G401.6 (cell line): ENCODE results near the gene POLRMT.
"Not testable (repeated sequence)": the region's sequence is repeated elsewhere in the genome, so short reads cannot be mapped to it uniquely, and the experiment has no call there.

ENCODE experiments used
- FAIRE-seq: peaks from 2 replicates; lab custom pipeline; 2012; peaks lifted over from hg19 to GRCh38; lab: Jason Lieb, UNC

The POLRMT gene

DNA sequence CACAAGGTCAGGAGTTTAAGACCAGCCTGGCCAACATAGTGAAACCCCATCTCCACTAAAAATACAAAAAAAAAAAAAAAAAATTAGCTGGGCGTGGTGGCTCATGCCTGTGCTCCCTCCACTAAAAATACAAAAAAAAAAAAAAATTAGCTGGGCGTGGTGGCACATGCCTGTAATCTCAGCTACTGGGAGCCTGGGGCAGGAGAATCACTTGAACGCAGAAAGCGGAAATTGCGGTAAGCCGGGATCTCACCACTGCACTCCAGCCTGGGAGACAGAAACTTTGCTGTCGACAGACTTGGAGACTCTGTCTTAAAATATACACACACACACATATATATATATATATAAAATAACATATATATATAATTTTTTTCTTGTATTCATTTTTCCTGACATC, 6.8 kb downstream of the POLRMT start:
- FAIRE-seq: not testable (repeated sequence)

DNA sequence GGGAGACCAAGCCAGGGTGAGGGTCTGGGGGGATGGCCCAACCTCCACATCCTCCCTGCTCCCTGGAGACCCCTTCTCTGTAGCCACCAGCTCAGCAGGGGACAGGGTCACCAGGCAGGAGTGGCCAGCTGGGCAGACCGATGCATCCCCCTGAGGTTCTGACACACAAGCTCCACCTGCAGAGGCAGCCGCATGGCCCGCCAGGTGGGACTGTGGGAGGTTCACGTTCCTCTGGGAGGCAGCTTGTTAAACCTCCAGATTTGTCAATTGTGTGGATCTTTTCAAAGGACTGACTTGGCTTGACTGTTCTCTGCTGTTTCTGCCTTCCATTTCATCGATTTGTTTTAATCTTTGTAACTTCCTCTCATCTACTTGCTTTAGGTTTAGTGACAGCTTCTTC, 8.1 kb downstream of the POLRMT start:
- no peak for FAIRE-seq

GRCh38 chr19:624433-625109, 8.8 kb downstream of the POLRMT start:
- FAIRE-seq: no peak

- no peak for FAIRE-seq
Observed at GRCh38 chr19:623974-624373, 9.4 kb downstream of the POLRMT start.

- no peak for FAIRE-seq
Observed at GRCh38 chr19:623175-623916, 10.0 kb downstream of the POLRMT start.

- FAIRE-seq: no peak
Observed at GRCh38 chr19:622666-623065, 10.7 kb downstream of the POLRMT start.

GRCh38 chr19:621819-622218, 11.5 kb downstream of the POLRMT start:
- FAIRE-seq: no peak

DNA sequence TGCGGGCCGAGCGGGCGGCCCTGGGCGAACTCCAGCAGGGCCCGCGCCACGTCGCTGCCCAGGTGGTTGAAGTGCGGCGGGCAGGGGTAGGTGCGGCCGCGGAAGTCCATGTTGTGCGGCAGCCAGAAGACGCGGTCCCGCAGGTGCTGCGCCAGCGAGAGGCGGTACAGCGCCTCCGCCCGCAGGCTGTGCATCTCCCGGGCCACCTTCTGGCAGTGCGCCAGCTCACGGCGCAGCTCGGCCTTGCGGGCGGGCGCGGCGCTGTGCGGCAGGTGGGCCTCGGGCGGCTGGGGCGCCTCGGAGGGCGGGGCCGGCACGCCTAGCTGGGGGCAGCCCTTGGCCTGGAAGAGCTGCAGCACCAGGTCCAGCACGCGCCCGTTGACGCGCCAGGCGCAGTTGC, 12.1 kb downstream of the POLRMT start:
- FAIRE-seq: not testable (repeated sequence)

- FAIRE-seq: no peak
Observed at GRCh38 chr19:620166-620862, 13.0 kb downstream of the POLRMT start.

DNA sequence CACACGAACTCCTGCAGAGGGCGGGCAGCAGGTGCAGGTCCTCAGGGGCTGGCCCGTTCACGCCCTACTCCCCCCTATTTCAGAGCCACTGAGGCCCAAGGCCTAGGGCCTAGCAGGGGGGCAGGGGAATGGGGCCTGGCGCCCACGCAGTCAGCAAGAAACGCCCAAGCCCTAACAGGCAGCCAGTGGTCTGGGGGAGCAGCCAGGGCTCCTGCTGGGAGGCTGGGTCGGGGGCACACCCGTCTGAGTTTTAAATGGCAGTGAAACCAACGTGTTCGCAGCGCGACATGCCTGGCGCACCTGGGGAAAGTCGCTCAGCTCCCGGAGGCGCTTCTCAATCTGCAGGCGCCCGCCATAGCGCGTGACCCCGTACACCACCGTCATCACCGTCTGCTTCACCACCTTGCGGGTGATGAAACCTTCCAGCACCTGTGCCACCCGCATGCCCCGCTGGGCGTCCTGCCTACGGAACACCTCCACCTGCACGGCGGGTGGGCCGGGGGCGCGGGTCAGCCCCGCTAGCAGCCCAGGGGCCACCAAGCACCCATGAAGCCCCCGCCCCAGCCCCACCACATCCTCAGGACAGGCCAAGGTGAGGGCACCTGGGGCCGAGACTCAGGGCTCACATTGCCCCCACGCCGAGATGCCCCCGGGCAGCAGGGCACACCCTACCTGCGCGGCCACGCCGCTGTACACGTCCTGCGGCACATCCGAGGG, 13.9 kb downstream of the POLRMT start:
- no peak for FAIRE-seq

DNA sequence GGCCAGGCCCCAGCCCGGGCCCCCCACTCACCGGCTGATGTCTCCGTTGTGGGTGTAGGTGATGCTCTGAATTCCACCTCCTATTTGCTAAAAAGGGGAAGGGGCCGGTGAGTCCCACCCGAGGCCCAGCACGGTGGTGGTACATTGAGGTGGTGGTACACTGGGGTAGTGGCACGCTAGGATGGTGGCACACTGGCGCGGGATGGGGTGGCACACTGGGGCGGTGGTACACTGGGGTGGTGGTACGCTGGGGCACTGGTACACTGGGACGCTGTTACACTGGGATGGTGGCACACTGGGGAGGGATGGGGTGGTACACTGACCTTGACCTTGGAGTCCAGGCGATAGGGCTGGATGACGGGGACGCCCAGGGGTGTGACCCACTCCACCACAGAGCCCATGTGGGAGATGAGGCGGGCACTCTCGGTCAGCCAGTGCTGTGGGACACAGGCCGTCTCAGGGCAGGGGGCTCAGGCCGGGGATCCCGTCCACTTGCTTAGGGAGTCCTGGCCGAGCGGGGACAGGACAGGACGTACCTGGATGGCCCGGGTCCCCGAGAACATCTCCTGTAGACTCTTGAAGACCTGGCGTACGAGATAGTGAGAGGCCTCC, 14.6 kb downstream of the POLRMT start:
- no peak for FAIRE-seq

DNA sequence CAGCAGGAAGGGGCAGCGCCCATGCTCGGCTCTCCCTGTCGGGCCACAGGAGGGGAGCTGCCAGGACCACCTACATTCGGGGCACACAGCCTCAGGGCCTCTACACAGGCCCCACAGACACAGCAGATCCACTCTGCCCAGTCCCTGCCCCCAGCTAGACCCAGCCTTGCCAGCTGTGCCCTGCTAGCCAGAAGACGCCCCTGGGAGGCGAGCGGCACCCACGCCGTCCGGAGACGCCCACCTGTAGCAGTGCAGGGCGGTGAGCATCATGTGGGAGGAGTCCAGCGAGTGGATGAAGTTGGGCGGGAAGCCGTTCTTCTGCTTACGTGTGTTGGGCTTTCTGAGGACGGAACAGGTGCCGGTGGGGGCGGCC, 15.1 kb downstream of the POLRMT start:
- no peak for FAIRE-seq

- FAIRE-seq: no peak
Observed at GRCh38 chr19:617551-618246, 15.6 kb downstream of the POLRMT start.

- FAIRE-seq: no peak
Observed at GRCh38 chr19:616747-617526, 16.4 kb downstream of the POLRMT start.

DNA sequence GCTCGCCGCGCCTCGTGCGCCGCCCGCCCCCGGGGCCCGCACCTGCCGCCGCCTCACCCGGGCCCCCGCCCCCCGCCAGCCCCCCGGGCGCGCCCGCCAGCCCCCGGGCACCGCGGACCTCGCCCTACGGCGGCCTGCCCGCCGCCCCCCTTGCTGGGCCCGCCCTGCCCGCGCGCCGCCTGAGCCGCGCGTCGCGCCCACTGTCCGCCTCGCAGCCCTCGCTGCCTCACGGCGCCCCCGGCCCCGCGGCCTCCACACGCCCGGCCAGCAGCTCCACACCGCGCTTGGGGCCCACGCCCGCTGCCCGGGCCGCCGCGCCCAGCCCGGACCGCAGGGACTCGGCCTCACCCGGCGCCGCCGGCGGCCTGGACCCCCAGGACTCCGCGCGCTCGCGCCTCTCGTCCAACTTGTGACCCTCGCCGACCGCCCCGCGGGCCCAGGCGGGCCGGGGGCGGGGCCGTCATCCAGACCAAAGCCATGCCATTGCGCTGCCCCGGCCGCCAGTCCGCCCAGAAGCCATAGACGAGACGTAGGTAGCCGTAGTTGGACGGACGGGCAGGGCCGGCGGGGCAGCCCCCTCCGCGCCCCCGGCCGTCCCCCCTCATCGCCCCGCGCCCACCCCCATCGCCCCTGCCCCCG, 17.2 kb downstream of the POLRMT start:
- FAIRE-seq: no peak

DNA sequence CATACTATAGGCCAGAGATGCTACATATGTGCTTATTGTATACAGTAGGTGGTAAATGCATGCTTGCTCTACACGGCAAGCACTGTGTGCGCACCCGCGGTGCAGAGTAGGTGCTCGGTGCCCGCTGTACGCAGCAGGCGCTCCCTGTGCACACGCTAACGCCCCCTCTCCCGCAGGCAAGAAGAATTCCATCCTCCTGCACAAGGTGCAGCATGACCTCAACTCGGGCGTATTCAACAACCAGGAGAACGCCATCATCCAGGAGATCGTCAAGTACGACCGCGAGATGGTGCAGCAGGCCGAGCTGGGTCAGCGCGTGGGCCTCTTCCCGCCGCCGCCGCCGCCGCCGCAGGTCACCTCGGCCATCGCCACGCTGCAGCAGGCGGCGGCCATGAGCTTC, 17.7 kb downstream of the POLRMT start:
- no peak for FAIRE-seq

DNA sequence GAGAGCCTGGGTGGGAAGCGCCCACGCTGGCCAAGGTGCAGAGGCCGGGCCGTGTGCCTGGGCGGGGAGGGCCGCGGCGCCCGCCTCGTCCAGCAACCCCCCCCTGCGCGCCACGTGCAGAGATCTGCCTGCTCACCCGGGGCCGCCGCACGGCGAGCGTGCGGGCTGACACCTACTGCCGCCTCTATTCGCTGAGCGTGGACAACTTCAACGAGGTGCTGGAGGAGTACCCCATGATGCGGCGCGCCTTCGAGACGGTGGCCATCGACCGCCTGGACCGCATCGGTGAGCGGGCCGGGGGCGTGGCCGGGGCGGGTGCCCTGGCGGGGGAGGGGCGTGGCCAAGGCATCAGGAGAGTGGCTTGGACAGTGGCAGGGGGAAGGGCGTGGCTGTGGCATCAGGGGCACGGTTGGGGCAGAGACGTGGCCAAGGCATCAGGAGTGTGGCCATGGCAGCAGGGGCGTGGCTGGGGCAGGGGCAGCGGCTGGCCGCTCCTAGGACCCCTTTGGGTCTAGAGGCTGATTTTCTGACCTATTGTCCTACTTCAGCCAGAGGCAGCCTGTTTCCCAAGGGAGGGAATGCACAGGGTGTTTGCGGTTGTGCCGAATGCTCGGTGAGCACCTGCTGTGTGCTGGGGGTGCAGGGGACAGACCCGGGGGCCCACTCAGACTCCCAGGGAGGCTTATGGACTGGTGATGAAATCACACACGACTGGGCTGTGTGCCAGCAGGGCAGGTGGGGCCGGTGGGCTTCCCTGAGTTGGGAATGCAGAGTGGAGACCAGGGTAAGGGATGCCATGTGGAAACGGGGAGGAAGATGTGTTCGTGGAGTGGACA, 19.4 kb downstream of the POLRMT start:
- no peak for FAIRE-seq

GRCh38 chr19:612941-613340, 20.4 kb downstream of the POLRMT start:
- no peak for FAIRE-seq

DNA sequence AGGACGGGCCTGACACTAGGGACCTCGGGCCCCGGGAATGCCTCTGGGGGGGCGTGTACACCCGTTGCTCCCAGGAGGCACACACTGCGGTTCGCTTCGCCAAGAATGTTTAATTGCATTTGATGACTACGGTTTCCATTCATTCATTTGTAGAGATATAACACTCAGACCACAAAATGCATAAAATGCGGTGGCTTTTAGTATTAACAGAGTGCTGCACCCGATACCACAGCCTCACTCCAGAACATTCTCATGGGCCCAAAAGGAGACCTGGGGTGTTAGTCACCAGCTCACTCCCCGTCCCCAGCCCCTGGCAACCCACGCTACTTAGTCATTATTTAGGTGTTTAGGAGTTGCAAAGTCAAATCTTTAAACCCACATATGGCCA, 21.9 kb downstream of the POLRMT start:
- no peak for FAIRE-seq
